PFSK-1 (cell line): Measurements from ENCODE around the gene ZNF407.

Experiments used
- POLR2AphosphoS5 ChIP-seq: IDR thresholded peaks from 2 replicates; pipeline ENCODE4 v1.6.1; 2012; ENCODE audit warnings: low read depth, mild to moderate bottlenecking, control low read depth, low read length, moderate library complexity
- SIN3A ChIP-seq: IDR thresholded peaks from 2 replicates; pipeline ENCODE4 v1.6.1; 2012; ENCODE audit warnings: mild to moderate bottlenecking, low read length, moderate library complexity, borderline replicate concordance; ENCODE audit not compliant: insufficient read depth
- TAF1 ChIP-seq: IDR thresholded peaks from 2 replicates; pipeline ENCODE4 v1.6.1; 2012; ENCODE audit warnings: low read length, control low read depth, borderline replicate concordance; ENCODE audit not compliant: insufficient read depth

DNA sequence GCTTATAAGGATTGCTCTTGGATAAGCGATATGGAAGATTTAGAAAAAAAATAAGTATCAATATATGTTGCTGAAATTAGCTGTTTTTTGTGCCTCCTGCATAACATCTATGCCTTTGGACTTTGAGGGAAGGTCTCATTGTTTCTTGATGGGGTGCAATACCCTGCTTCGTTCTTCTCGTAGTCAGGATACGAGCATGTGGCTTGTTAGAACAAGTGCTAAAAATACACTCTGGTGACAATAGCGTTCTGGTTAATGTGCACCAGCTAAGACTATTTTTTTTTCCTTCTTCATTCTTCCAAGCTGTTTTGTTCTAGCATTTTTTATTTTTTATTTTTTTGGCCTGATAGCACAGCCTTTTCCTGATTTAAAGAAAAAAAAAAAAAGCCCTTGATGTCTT is 97.5 kb downstream of the ZNF407 start:
- no peak for TF ChIP-seq SIN3A
- TF ChIP-seq TAF1, result no peak
- TF ChIP-seq POLR2AphosphoS5, result no peak
